GM21529 (cell line): ENCODE measurements around the gene NOPCHAP1.
A peak's percentile ranks its signal among the peaks of the same experiment; 100 is the strongest.

Source experiments
- ATAC-seq: cut with Tn5 transposase; IDR thresholded peaks from one replicate; pipeline ENCODE4 v1.9.1; 2021; ENCODE audit not compliant: unreplicated experiment

The NOPCHAP1 gene

GRCh38 chr12:105018012-105018411 lies 31.9 kb downstream of the NOPCHAP1 start:
- no peak for ATAC-seq

GRCh38 chr12:105018776-105019175 lies 32.7 kb downstream of the NOPCHAP1 start:
- ATAC-seq: no peak

- no peak for ATAC-seq
Observed at GRCh38 chr12:105020241-105020962, 34.3 kb downstream of the NOPCHAP1 start.

GRCh38 chr12:105024928-105025327 lies 38.8 kb downstream of the NOPCHAP1 start:
- no peak for ATAC-seq

- ATAC-seq: no peak
Observed at GRCh38 chr12:105025890-105026289, 39.8 kb downstream of the NOPCHAP1 start.

GRCh38 chr12:105026411-105026810 lies 40.3 kb downstream of the NOPCHAP1 start:
- ATAC-seq: no peak

- ATAC-seq: peak; percentile 91
Observed at GRCh38 chr12:105030820-105031807, 45.0 kb downstream of the NOPCHAP1 start.

- ATAC-seq: no peak
Observed at GRCh38 chr12:105032703-105033357, 46.7 kb downstream of the NOPCHAP1 start.

- ATAC-seq: no peak
Observed at GRCh38 chr12:105033851-105034250, 47.7 kb downstream of the NOPCHAP1 start.
